GM21526 (cell line): Measurements from ENCODE around the gene CHKB.

ENCODE experiments used
- ATAC-seq: cut with Tn5 transposase; IDR thresholded peaks from one replicate; pipeline ENCODE4 v1.9.1; 2021; ENCODE audit warnings: moderate library complexity; ENCODE audit not compliant: unreplicated experiment, low FRiP score

Gene CHKB

DNA sequence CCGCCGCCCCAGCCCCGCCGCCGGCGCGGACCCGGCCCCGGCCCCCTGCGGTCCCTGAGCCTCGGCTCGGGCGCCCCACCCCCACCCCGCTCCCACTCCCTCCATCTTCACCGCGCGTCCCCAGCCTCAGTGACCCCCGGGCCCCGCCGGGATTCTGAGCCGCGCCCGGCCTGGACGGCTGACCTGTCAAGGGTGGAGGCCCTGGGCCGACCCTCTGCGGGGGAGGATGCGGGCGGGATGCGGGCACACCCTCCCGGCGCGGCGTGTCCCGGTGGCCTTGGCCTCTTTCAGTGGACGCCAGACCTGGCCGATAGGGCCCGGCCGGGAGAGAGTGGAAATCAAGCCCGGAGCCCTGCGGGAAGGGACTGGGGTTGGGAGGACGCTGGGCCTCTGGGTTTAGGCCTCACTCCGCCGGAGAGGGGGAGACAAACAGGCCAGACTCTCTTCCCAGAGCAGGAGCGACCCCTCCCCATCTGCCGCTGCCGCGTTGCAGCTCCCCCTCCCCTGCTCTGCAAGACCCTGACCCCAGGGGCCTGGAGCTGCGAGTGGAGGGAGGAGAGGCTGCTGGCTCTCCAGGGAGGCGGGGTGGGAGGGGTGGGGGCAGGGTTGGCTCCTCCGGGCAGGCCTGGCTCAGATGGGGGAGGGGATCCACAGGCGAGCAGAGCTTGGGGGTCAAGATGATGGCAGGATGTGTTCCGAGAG, 18.5 kb upstream of the CHKB start:
- ATAC-seq: no peak

- ATAC-seq: no peak
These were observed 17.9 kb upstream of the CHKB start, which contains the start of gene MAPK8IP2 for GRCh38 chr22:50600538-50600937. MAPK8IP2 (plus strand) TSS chr22:50600793; CDS start chr22:50600819, 26 bp downstream.

DNA sequence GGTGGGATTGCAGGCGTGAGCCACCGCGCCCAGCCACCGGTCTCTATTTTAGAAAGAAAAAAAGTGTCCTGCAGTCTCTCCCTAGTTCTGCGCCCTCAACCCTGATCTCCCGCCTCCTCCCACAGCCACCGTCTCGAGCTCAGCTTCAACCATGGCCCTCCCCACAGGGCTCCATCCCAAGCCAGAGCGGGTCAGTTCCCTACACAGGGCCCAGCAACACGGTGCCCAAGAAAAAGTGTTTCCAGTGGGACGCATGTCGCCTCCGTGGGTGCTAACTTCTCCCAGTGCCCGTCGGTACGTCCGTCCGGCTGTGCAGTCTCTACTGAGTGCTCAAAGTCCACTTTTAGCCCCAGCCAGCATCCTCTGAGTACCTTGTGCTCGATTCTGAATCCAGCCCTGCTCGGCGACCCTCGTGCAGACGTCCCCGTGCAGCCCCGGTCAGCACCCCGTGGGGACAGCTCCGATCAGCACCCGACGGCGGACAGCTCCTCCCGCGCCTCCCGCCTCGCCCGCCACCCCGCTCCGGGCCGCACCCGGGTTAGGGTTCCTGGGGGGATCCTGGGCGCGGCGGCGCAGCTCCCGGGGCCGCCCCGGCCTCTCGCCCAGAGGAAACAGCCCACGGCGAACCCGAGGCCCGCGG, 17.3 kb upstream of the CHKB start:
- no peak for ATAC-seq

GRCh38 chr22:50597097-50597496, 14.4 kb upstream of the CHKB start:
- no peak for ATAC-seq

GRCh38 chr22:50595189-50595588, 12.5 kb upstream of the CHKB start:
- ATAC-seq: no peak

GRCh38 chr22:50587407-50587806, 4.8 kb upstream of the CHKB start:
- no peak for ATAC-seq

GRCh38 chr22:50586416-50586815, 3.8 kb upstream of the CHKB start:
- no peak for ATAC-seq

DNA sequence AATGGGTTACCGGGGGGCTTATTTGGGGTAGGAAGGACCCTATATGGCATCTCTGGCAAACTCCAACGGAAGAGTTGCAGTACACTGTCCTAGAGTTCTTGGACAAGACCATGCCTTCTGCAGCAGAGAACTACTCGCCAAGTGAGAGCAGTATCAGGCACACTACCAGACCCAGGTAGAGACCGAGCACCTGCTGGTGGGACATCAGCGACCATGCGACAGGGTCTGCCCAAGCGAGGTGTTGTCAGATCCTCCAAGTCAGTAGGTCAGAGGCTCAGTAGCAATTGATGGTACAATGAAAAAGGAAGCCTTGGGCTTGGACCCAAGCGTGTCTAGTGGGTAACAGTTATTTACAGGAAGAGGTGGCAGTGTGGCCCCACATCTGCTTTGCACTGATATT, 3.1 kb upstream of the CHKB start:
- no peak for ATAC-seq

GRCh38 chr22:50585238-50585637, 2.6 kb upstream of the CHKB start:
- no peak for ATAC-seq

DNA sequence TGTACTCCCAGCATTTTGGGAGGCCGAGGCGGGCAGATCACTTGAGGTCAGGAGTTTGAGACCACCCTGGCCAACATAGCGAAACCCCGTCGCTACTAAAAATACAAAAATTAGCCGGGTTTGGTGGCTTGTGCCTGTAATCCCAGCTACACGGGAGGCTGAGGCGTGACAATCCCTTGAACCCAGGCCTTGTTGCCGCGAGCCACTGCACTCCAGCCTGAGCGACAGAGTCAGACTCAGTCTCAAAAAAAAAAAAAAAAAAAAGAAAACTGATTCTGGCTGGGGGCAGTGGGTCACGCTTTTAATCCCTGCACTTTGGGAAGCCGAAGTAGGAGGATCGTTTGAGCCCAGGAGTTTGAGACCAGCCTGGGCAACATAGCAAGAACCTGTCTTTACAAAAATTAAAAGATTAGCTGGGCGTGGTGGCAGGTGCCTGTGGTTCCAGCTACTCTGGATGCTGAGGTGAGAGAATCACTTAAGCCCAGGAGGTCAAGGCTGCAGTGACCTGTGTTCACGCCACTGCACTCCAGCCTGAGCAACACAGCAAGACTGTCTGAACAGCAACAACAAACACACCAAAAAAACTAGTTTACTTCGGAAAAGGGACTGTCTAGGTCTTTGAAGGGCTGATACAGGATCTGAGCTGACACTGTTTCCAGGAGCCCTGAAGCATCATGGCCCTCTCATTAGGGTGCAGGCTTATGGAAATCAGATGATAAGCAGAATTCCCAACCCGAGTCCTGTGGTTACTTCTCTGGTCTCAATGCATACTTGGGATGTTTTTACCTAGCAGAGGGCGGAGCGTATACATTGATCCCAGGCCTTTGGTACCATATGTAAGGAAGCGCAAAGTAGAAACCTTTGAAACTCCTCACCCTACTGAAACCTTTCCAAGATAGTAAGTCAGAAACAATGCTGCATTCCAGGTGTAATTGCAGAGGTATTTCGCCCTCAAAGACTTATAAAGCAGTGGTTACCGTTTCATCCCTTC, 1.8 kb upstream of the CHKB start:
- no peak for ATAC-seq

- ATAC-seq: peak; percentile 15
These were observed 729 bp upstream of the CHKB start for GRCh38 chr22:50583294-50583861.

- ATAC-seq: peak; percentile 19
These were observed 628 bp downstream of the CHKB start for GRCh38 chr22:50581950-50582492.

- ATAC-seq: no peak
These were observed 1.4 kb downstream of the CHKB start for GRCh38 chr22:50581031-50581949.

DNA sequence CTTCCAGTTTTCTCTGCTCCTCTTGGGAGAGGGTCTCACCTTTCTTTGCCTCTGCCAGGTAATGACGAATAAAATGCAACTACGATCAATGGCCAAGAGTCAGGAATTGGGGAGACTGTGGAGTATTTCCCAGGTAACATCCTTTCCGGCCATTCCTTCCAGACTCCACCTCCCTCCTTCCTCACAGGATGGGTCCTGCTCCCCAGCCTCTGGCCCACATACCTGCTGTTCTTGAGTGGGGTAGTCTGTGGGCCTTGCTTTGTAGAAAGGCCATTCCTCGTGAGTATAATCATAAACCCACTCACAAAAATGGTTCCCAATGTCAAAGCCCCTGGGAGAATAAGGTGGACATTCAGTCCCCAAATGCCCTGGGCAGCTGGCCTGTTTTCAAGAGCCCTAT, 2.9 kb downstream of the CHKB start:
- no peak for ATAC-seq

DNA sequence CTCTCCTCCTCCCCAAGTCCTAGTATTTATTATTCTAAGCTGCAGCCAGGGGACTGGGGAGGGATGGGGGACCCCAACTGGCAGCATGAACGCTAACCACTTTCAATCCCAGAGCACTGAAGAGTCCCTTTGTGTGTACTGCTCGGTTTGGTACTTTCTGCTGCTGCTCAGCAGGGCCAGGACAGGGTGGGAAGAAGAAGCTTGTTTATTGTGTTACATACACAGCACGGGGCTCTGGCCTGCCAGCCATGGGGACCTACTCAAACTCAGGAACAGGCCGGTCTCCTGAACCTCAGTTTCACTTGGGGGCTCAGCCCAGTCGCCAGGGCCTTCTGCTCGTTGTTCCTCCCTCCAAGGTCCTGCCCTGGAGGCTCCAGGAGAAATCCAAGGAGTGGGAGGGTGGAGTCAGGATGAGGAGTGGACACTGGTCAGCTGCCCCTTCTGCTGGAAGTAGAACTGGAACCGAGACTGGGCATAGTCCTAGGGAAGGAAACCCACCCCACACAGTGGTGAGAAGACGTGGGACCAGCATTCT, 3.8 kb downstream of the CHKB start:
- no peak for ATAC-seq

GRCh38 chr22:50577987-50578775, 4.5 kb downstream of the CHKB start, which contains the start of gene CPT1B:
CPT1B (minus strand) TSS chr22:50578427; CDS start chr22:50577915, 512 bp downstream.
- no peak for ATAC-seq

DNA sequence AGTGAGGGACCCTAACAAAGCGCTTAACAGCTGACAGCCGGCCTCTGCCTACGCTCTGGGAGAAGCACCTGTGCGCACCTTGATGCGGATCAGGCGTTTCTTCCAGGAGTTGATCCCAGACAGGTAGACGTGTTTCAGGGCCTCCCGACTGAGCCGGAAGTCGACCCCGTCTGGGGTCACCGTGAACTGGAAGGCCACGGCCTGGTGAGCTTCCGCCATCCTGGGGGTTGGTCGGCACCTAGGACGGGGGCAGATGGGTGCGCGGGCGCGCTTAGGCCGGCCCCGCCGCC, 5.0 kb downstream of the CHKB start:
- no peak for ATAC-seq
